OCI-LY7 (cell line): ENCODE measurements around the gene OR1K1. TPM values are rescaled to one million over a fixed set of nuclear protein-coding genes. Genes with fewer than 3 reads are reported as not detected.

Experiments used
- BruUV-seq: library from RNA; stranded (reverse); fragments of 400-500 nt; replicated peaks from 2 replicates; lab custom pipeline; 2021; lab: Mats Ljungman, UMichigan
- CTCF ChIA-PET: fragments of 300-600 bp; sonication (Branson Sonifier 250); formaldehyde crosslinking; loops from one replicate; lab custom pipeline; 2022; ENCODE audit warnings: antibody characterized with exemption; ENCODE audit not compliant: unreplicated experiment; lab: Charles Lee
- POLR2A ChIA-PET: fragments of 300-600 bp; sonication (Branson Sonifier 250); formaldehyde crosslinking; loops from one replicate; lab custom pipeline; 2022; ENCODE audit warnings: antibody characterized with exemption; lab: Charles Lee
- DNase-seq: peaks from one replicate; pipeline ENCODE4 v3.0.0-alpha.2; 2015; ENCODE audit warnings: low spot score
- H2AFZ ChIP-seq: fragments of 200-600 bp; sonication (generic), shearing (Covaris generic); 2 replicates; pipeline ENCODE4 v1.6.1; 2014; ENCODE audit warnings: mild to moderate bottlenecking, antibody characterized with exemption, low read length, moderate library complexity
- H3K27ac ChIP-seq: fragments of 200-600 bp; sonication (generic); 2 replicates; pipeline ENCODE4 v1.5.1; 2014; ENCODE audit warnings: mixed run types, low read depth, mild to moderate bottlenecking, moderate library complexity, low read length, inconsistent platforms; ENCODE audit not compliant: poor library complexity, severe bottlenecking
- H3K36me3 ChIP-seq: fragments of 200-600 bp; sonication (generic); 2 replicates; pipeline ENCODE4 v1.6.1; 2014; ENCODE audit warnings: mild to moderate bottlenecking, antibody characterized with exemption, low read length, moderate library complexity, mixed read lengths; ENCODE audit not compliant: insufficient read depth
- H3K4me1 ChIP-seq: fragments of 200-600 bp; sonication (generic); 2 replicates; pipeline ENCODE4 v1.5.1; 2014; ENCODE audit warnings: mild to moderate bottlenecking, low read length; ENCODE audit not compliant: insufficient read depth, poor library complexity, severe bottlenecking
- H3K4me2 ChIP-seq: fragments of 200-600 bp; sonication (generic); 2 replicates; pipeline ENCODE4 v1.6.1; 2014; ENCODE audit warnings: mild to moderate bottlenecking, low read length
- H3K4me3 ChIP-seq: fragments of 200-600 bp; sonication (generic); 2 replicates; pipeline ENCODE4 v1.5.1; 2014; ENCODE audit warnings: mild to moderate bottlenecking, low read depth, low read length; ENCODE audit not compliant: poor library complexity, severe bottlenecking
- H3K79me2 ChIP-seq: fragments of 200-600 bp; sonication (generic); 2 replicates; pipeline ENCODE4 v1.6.1; 2016; ENCODE audit warnings: low read depth, mild to moderate bottlenecking, low read length, moderate library complexity, mixed read lengths; ENCODE audit not compliant: insufficient read depth
- H3K9me2 ChIP-seq: fragments of 200-600 bp; sonication (generic); 2 replicates; pipeline ENCODE4 v1.6.1; 2016; ENCODE audit warnings: mild to moderate bottlenecking, low read length, mixed read lengths; ENCODE audit not compliant: insufficient read depth
- H3K9me3 ChIP-seq: fragments of 200-600 bp; sonication (generic); 2 replicates; pipeline ENCODE4 v1.6.1; 2014; ENCODE audit warnings: mild to moderate bottlenecking, mixed run types, low read length, mixed read lengths
- H4K20me1 ChIP-seq: fragments of 200-600 bp; sonication (generic); 2 replicates; pipeline ENCODE4 v1.6.1; 2014; ENCODE audit warnings: mild to moderate bottlenecking, antibody characterized with exemption, low read length, moderate library complexity, mixed read lengths; ENCODE audit not compliant: insufficient read depth
- EZH2phosphoT487 ChIP-seq: fragments of 200-600 bp; sonication (generic); IDR thresholded peaks from 2 replicates; pipeline ENCODE4 v1.6.1; 2018; ENCODE audit warnings: low read depth, borderline replicate concordance, mild to moderate bottlenecking, mixed run types, antibody characterized with exemption, low read length, moderate library complexity, mixed read lengths
- intact Hi-C: fragments of 100-400 bp; cut with micrococcal nuclease; formaldehyde crosslinking; loops from one replicate; pipeline ENCODE4 v1.10.0; 2022; ENCODE audit not compliant: unreplicated experiment
- total RNA-seq, 2 experiments: library from RNA; depleted of rRNA in 1 of 2; stranded (reverse); fragments of >200 nt in 1 of 2; shearing (Covaris generic) in 1 of 2; gene quantifications; 2 replicates each; pipeline ENCODE4 v1.2.3, GENCODE V29; 2014 to 2022
- TF ChIP-seq, protein P1 (sequence below): fragments of 200-600 bp; sonication (generic); conservative IDR thresholded peaks from 2 replicates; pipeline ENCODE4 v1.5.1; 2014; ENCODE audit warnings: mild to moderate bottlenecking, antibody characterized with exemption, low read length, moderate library complexity, mixed read lengths

Gene OR1K1
- total RNA-seq, 2 experiments from 2014 or later = not detected

DNA sequence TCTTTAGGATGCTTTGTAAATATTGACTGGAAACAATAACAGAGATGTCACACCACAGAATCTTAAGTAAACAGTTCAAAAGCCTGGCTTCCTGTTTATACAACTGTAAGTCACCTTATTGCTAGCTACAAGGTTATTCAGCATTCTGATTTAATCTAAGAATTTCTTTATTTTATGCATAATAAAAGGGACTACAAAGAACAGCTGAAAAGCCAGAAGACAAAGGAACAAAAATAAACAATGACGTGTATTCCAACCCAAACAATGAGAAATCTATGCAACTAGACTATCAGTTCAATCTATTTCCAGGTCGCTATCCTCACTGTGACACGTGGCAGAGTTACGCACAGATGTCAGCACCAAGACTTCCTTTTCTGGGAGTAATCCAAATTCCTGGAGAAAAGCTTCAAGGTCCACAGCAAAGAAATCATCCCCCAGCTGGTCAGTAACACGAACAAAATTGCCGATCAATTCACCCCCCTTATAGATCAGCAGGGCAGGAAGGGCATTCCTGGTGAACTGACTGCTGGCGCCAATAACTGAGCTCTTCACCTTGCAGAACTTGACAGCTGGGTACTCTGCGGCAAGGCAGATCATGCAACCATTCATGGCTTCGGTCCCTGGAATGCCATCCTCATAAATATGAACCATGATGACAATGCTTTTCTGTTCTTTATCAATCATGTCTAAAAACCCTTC is 20.0 kb downstream of the OR1K1 start:
- no peaks in the 10 kb centered on the region for H3K9me3 ChIP-seq
- ChIA-PET CTCF (no interaction called here), POLR2A (interaction anchor here (0.6 to 1.1 kb wide), 2 partner anchors 9 to 276 kb away, joined by 3 read pairs; no protein-coding TSS in a partner anchor)
- BruUV-seq = TSS peak; percentile 37
- no peak for DNase-seq
- H3K79me2 ChIP-seq = peaks cover 10% of the 10 kb centered on the region; the same call in 1 of the 2 replicates
- H3K4me2 ChIP-seq = no peak overlapping the region
- no peaks in the 10 kb centered on the region for H3K9me2 ChIP-seq
- H3K27ac ChIP-seq = no peak overlapping the region
- H3K36me3 ChIP-seq = peaks cover 76% of the 10 kb centered on the region
- intact Hi-C loops = loop anchor here (10.0 kb wide), 2 partner anchors 435 to 525 kb away; no protein-coding TSS in a partner anchor
- H2AFZ ChIP-seq = no peak overlapping the region
- H4K20me1 ChIP-seq = no peaks in the 10 kb centered on the region
- TF ChIP-seq, protein P1, sequence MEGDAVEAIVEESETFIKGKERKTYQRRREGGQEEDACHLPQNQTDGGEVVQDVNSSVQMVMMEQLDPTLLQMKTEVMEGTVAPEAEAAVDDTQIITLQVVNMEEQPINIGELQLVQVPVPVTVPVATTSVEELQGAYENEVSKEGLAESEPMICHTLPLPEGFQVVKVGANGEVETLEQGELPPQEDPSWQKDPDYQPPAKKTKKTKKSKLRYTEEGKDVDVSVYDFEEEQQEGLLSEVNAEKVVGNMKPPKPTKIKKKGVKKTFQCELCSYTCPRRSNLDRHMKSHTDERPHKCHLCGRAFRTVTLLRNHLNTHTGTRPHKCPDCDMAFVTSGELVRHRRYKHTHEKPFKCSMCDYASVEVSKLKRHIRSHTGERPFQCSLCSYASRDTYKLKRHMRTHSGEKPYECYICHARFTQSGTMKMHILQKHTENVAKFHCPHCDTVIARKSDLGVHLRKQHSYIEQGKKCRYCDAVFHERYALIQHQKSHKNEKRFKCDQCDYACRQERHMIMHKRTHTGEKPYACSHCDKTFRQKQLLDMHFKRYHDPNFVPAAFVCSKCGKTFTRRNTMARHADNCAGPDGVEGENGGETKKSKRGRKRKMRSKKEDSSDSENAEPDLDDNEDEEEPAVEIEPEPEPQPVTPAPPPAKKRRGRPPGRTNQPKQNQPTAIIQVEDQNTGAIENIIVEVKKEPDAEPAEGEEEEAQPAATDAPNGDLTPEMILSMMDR = no peak
- TF ChIP-seq EZH2phosphoT487 = no peak
- no peak overlapping the region for H3K4me3 ChIP-seq
- no peaks in the 10 kb centered on the region for H3K4me1 ChIP-seq

DNA sequence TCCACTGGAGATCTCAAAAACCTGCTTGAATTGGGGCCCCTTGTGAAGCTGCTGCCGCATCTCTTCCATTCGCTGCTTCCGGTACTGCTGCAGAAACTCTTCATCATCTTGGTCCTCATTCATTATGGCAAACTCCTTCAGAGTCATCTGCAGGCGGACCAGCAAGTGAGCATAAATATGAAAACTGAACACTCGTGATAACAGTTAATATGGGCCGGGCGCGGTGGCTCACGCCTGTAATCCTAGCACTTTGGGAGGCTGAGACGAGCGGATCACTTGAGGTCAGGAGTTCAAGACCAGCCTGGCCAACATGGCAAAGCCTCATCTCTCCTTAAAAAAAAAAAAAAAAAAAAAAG is 20.5 kb downstream of the OR1K1 start:
- Histone ChIP-seq H3K36me3 (peaks cover 80% of the 10 kb centered on the region), H3K27ac (no peak overlapping the region), H3K9me3 (no peaks in the 10 kb centered on the region), H3K9me2 (no peaks in the 10 kb centered on the region), H3K4me2 (no peak overlapping the region), H3K79me2 (peaks cover 13% of the 10 kb centered on the region; the same call in 1 of the 2 replicates), H3K4me1 (no peaks in the 10 kb centered on the region), H4K20me1 (no peaks in the 10 kb centered on the region), H2AFZ (no peak overlapping the region), H3K4me3 (no peak overlapping the region)
- DNase-seq = no peak
- ChIA-PET CTCF (no interaction called here), POLR2A (interaction anchor here (0.6 to 1.1 kb wide), 4 partner anchors 9 to 292 kb away, joined by 3 read pairs; no protein-coding TSS in a partner anchor)
- TF ChIP-seq, protein P1 = no peak
- no peak for TF ChIP-seq EZH2phosphoT487
- intact Hi-C loops = loop anchor here (10.0 kb wide), 1 partner anchor 524 kb away; no protein-coding TSS in a partner anchor
- no TSS peak for BruUV-seq
